ENCODE results near the gene SDC3. TPM values are rescaled to one million over a fixed set of nuclear protein-coding genes. Genes with fewer than 3 reads are reported as not detected.
A peak's percentile ranks its signal among the peaks of the same experiment; 100 is the strongest.

Gene SDC3
- total RNA-seq, 1 donor from 2014 or later, result 17.1 TPM

- ATAC-seq, result no peak
- DNase-seq (ENCODE audit: low spot score), result no peak
Observed at GRCh38 chr1:30856260-30856790, 52.2 kb downstream of the SDC3 start.

- DNase-seq (ENCODE audit: low spot score) (no peak), ATAC-seq (no peak)
Observed at GRCh38 chr1:30855686-30856259, 52.8 kb downstream of the SDC3 start.

GRCh38 chr1:30853350-30853749 lies 55.2 kb downstream of the SDC3 start:
- DNase-seq (ENCODE audit: low spot score) (no peak), ATAC-seq (no peak)

GRCh38 chr1:30852026-30852425 lies 56.5 kb downstream of the SDC3 start:
- peak; percentile 80 for ATAC-seq
- DNase-seq (ENCODE audit: low spot score), result peak; percentile 81

- ATAC-seq (no peak), DNase-seq (ENCODE audit: low spot score) (no peak)
Observed at GRCh38 chr1:30851286-30851685, 57.3 kb downstream of the SDC3 start.

GRCh38 chr1:30850607-30851006 lies 58.0 kb downstream of the SDC3 start:
- no peak for DNase-seq (ENCODE audit: low spot score)
- no peak for ATAC-seq

- ATAC-seq (no peak), DNase-seq (ENCODE audit: low spot score) (no peak)
Observed at GRCh38 chr1:30848130-30848529, 60.4 kb downstream of the SDC3 start.

- ATAC-seq, result peak; percentile 74
- DNase-seq (ENCODE audit: low spot score), result peak; percentile 68
Observed at GRCh38 chr1:30847358-30847972, 61.1 kb downstream of the SDC3 start.

GRCh38 chr1:30846587-30846986 lies 62.0 kb downstream of the SDC3 start:
- ATAC-seq, result no peak
- DNase-seq (ENCODE audit: low spot score), result no peak

GRCh38 chr1:30845904-30846290 lies 62.7 kb downstream of the SDC3 start:
- DNase-seq (ENCODE audit: low spot score) (no peak), ATAC-seq (no peak)

GRCh38 chr1:30845237-30845903 lies 63.2 kb downstream of the SDC3 start:
- ATAC-seq (no peak), DNase-seq (ENCODE audit: low spot score) (no peak)

- ATAC-seq, result no peak
- DNase-seq (ENCODE audit: low spot score), result no peak
Observed at GRCh38 chr1:30844631-30845030, 63.9 kb downstream of the SDC3 start.

- no peak for ATAC-seq
- DNase-seq (ENCODE audit: low spot score), result no peak
Observed at GRCh38 chr1:30842697-30843354, 65.7 kb downstream of the SDC3 start.

- ATAC-seq (peak; percentile 94), DNase-seq (ENCODE audit: low spot score) (peak; percentile 72)
Observed at GRCh38 chr1:30840904-30841598, 67.5 kb downstream of the SDC3 start.

- ATAC-seq, result no peak
- no peak for DNase-seq (ENCODE audit: low spot score)
Observed at GRCh38 chr1:30839827-30840359, 68.7 kb downstream of the SDC3 start.

- DNase-seq (ENCODE audit: low spot score), result no peak
- ATAC-seq, result no peak
Observed at GRCh38 chr1:30838996-30839395, 69.6 kb downstream of the SDC3 start.

- DNase-seq (ENCODE audit: low spot score) (no peak), ATAC-seq (no peak)
Observed at GRCh38 chr1:30837653-30838052, 70.9 kb downstream of the SDC3 start.

- DNase-seq (ENCODE audit: low spot score) (no peak), ATAC-seq (no peak)
Observed at GRCh38 chr1:30834253-30834652, 74.3 kb downstream of the SDC3 start.

GRCh38 chr1:30830537-30830936 lies 78.0 kb downstream of the SDC3 start:
- ATAC-seq, result no peak
- no peak for DNase-seq (ENCODE audit: low spot score)

- DNase-seq (ENCODE audit: low spot score) (no peak), ATAC-seq (no peak)
Observed at GRCh38 chr1:30829889-30830288, 78.7 kb downstream of the SDC3 start.
